Endothelial cell of umbilical vein (primary cell): ENCODE results near the gene ADH5. TPM values are rescaled to one million over a fixed set of nuclear protein-coding genes. Genes with fewer than 3 reads are reported as not detected.

ENCODE experiments used
- BruUV-seq: library from RNA; stranded (reverse); fragments of 400-500 nt; replicated peaks from 2 replicates; lab custom pipeline; 2021; lab: Mats Ljungman, UMichigan
- CTCF ChIA-PET: fragments of 300-600, 350-600 bp; sonication (Branson Sonifier 250); formaldehyde crosslinking; loops from one replicate; lab custom pipeline; 2021; ENCODE audit warnings: antibody characterized with exemption, inconsistent platforms; lab: Charles Lee
- POLR2A ChIA-PET: fragments of 300-600, 350-600 bp; sonication (Branson Sonifier 250); formaldehyde crosslinking; loops from one replicate; lab custom pipeline; 2021; ENCODE audit warnings: antibody characterized with exemption, inconsistent platforms; lab: Charles Lee
- DNase-seq: peaks from one replicate; pipeline ENCODE4 v3.0.0-alpha.2; 2011; ENCODE audit warnings: low read depth, low spot score
- FAIRE-seq: peaks from 2 replicates; lab custom pipeline; 2011; peaks lifted over from hg19 to GRCh38; lab: Jason Lieb, UNC
- H2AFZ ChIP-seq: 2 replicates; pipeline ENCODE4 v1.6.0; 2012; ENCODE audit warnings: low read depth, low read length, control low read depth, inconsistent platforms
- H3K27ac ChIP-seq: 2 replicates; pipeline ENCODE4 v1.5.1; 2011; ENCODE audit warnings: low read depth, mild to moderate bottlenecking, control low read depth, low read length, moderate library complexity; ENCODE audit not compliant: insufficient read depth
- H3K27me3 ChIP-seq, 2 experiments: 2 replicates each; pipeline versions ENCODE4 v1.6.0 to v1.6.1; 2011; ENCODE audit warnings: low read length in 2 of 2, mixed read lengths in 1 of 2; ENCODE audit not compliant: control insufficient read depth in 2 of 2, insufficient read depth in 2 of 2
- H3K36me3 ChIP-seq, 2 experiments: 2 replicates in 1 of 2; 3 replicates in 1 of 2; pipeline ENCODE4 v1.5.1; 2011; ENCODE audit warnings: low read length in 2 of 2, mild to moderate bottlenecking in 1 of 2, moderate library complexity in 1 of 2; ENCODE audit not compliant: control insufficient read depth in 2 of 2, insufficient read depth in 2 of 2; ENCODE audit errors: extremely low read depth in 1 of 2
- H3K4me1 ChIP-seq: 3 replicates; pipeline ENCODE4 v1.5.1; 2011; ENCODE audit warnings: mild to moderate bottlenecking, low read length; ENCODE audit not compliant: control insufficient read depth, insufficient read depth; ENCODE audit errors: extremely low read depth
- H3K4me2 ChIP-seq: 2 replicates; pipeline ENCODE4 v1.6.1; 2011; ENCODE audit warnings: low read length, control low read depth, mixed read lengths; ENCODE audit not compliant: insufficient read depth
- H3K4me3 ChIP-seq, 3 experiments: fragments of 200-600 bp in 1 of 3; sonication (generic), shearing (Covaris generic) in 1 of 3; replicated peaks in 1 of 3; 2 replicates each; pipeline ENCODE4 v1.5.1; 2011 to 2016; ENCODE audit warnings: control low read depth in 3 of 3, low read length in 3 of 3, mild to moderate bottlenecking in 2 of 3, inconsistent platforms in 1 of 3, low read depth in 1 of 3, moderate library complexity in 1 of 3; ENCODE audit not compliant: insufficient read depth in 1 of 3
- H3K79me2 ChIP-seq: 2 replicates; pipeline ENCODE4 v1.6.0; 2012; ENCODE audit warnings: low read length, inconsistent platforms; ENCODE audit not compliant: control insufficient read depth, insufficient read depth
- H3K9ac ChIP-seq: replicated peaks from 2 replicates; pipeline ENCODE3; 2011; ENCODE audit warnings: low read length, control low read depth; ENCODE audit not compliant: insufficient read depth; ENCODE audit errors: extremely low read depth
- H3K9me1 ChIP-seq: replicated peaks from 3 replicates; pipeline ENCODE4 v1.6.0; 2011; ENCODE audit warnings: mild to moderate bottlenecking, low read length; ENCODE audit not compliant: control insufficient read depth, insufficient read depth; ENCODE audit errors: extremely low read depth
- H3K9me3 ChIP-seq: replicated peaks from 2 replicates; pipeline ENCODE4 v1.5.1; 2012; ENCODE audit warnings: low read length, inconsistent platforms; ENCODE audit not compliant: control insufficient read depth, insufficient read depth
- H4K20me1 ChIP-seq: replicated peaks from 2 replicates; pipeline ENCODE3; 2011; ENCODE audit warnings: mild to moderate bottlenecking, low read length; ENCODE audit not compliant: control insufficient read depth, insufficient read depth; ENCODE audit errors: extremely low read depth
- CTCF ChIP-seq, 2 donors: IDR thresholded peaks; 1 replicate in 1 of 2; 2 replicates in 1 of 2; pipeline ENCODE4 v1.5.1; 2011; ENCODE audit warnings: low read length in 2 of 2, mild to moderate bottlenecking in 2 of 2, moderate library complexity in 2 of 2, control low read depth in 1 of 2, inconsistent platforms in 1 of 2, low read depth in 1 of 2; ENCODE audit not compliant: insufficient read depth in 1 of 2; ENCODE audit errors: extremely low read depth in 1 of 2
- EZH2 ChIP-seq: IDR thresholded peaks from 2 replicates; pipeline ENCODE4 v1.6.1; 2012; ENCODE audit warnings: borderline replicate concordance, low read depth, mild to moderate bottlenecking, moderate library complexity, low read length, inconsistent platforms; ENCODE audit not compliant: severe bottlenecking
- FOS ChIP-seq: IDR thresholded peaks from 2 replicates; pipeline ENCODE4 v1.6.1; 2011; ENCODE audit warnings: mild to moderate bottlenecking, low read length, moderate library complexity, borderline replicate concordance; ENCODE audit not compliant: insufficient read depth
- JUN ChIP-seq: IDR thresholded peaks from 2 replicates; pipeline ENCODE4 v1.6.1; 2011; ENCODE audit warnings: borderline replicate concordance, low read depth; ENCODE audit not compliant: insufficient read length, insufficient read depth
- MYC ChIP-seq: IDR thresholded peaks from one replicate; pipeline ENCODE4 v1.6.1; 2011; ENCODE audit warnings: mild to moderate bottlenecking, low read depth, low read length
- POLR2A ChIP-seq: IDR thresholded peaks from 2 replicates; pipeline ENCODE4 v1.6.1; 2012; ENCODE audit warnings: low read depth, mild to moderate bottlenecking, control low read depth, low read length
- POLR2AphosphoS5 ChIP-seq: IDR thresholded peaks from 2 replicates; pipeline ENCODE4 v1.6.1; 2012; ENCODE audit warnings: low read depth, mild to moderate bottlenecking, control low read depth, low read length, moderate library complexity; ENCODE audit not compliant: insufficient read depth
- dilution Hi-C: fragments of 300-500 bp; cut with MboI; formaldehyde crosslinking; loops from one replicate; pipeline ENCODE4 v1.15.0; 2019; ENCODE audit warnings: low sequenced_read_pairs; ENCODE audit not compliant: extremely low pct_ligation_motif_present
- intact Hi-C: fragments of 100-400 bp; cut with micrococcal nuclease; formaldehyde crosslinking; loops from one replicate; pipeline ENCODE4 v1.10.0; 2022
- polyA plus RNA-seq, 4 experiments: library from polyadenylated mRNA; depleted of rRNA in 3 of 4; stranded (reverse) in 3 of 4; unstranded in 1 of 4; fragments of >200 nt; gene quantifications; 2 replicates each; pipeline versions ENCODE4 v1.2.1 to v1.2.3, GENCODE V29; 2011 to 2012; ENCODE audit warnings: missing spikeins in 1 of 4
- total RNA-seq: library from RNA; stranded (reverse); gene quantifications from 2 replicates; pipeline ENCODE4 v1.2.3, GENCODE V29; 2021

The ADH5 gene
- total and polyA plus RNA-seq, 2 donors (not counting 3 experiments of a cell fraction or from before 2014, with no cell fraction given), result 89.2 to 101 TPM

- POLR2A ChIA-PET, result no interaction called here
- FAIRE-seq (no peak), DNase-seq (no peak)
- TF ChIP-seq JUN (no peak), CTCF (IDR thresholded peaks at IDR 0.05; ENCODE audit: extremely low read depth in 1 of 2, insufficient read depth in 1 of 2, low read depth in 1 of 2, low read length in 2 of 2) (no peak), FOS (no peak), MYC (no peak), POLR2A (no peak), POLR2AphosphoS5 (no peak), EZH2 (no peak)
- H3K9me1 ChIP-seq, result no peaks in the 10 kb centered on the region
- H3K27me3 ChIP-seq, result no peaks in the 10 kb centered on the region
- no peak overlapping the region for H3K27ac ChIP-seq
- dilution Hi-C loops, result no loop called here
- H3K4me1 ChIP-seq, result no peaks in the 10 kb centered on the region
- H2AFZ ChIP-seq, result no peak overlapping the region
- intact Hi-C loops, result no loop called here
- no peak overlapping the region for H3K4me2 ChIP-seq
- no peak overlapping the region for H3K9ac ChIP-seq
- H3K9me3 ChIP-seq, result no peaks in the 10 kb centered on the region
- peaks cover 0 to 2% of the 10 kb centered on the region in 2 experiments for H3K36me3 ChIP-seq
- H4K20me1 ChIP-seq, result no peaks in the 10 kb centered on the region
- BruUV-seq, result no TSS peak
- peaks cover 11% of the 10 kb centered on the region for H3K79me2 ChIP-seq
- CTCF ChIA-PET, result no interaction called here
- H3K4me3 ChIP-seq, result no peak overlapping the region
Measured at GRCh38 chr4:99038213-99038612, 50.4 kb downstream of the ADH5 start.

- Histone ChIP-seq H3K9me1 (no peaks in the 10 kb centered on the region), H3K4me3 (no peak overlapping the region), H3K9ac (no peak overlapping the region), H3K27ac (no peak overlapping the region), H3K4me1 (no peaks in the 10 kb centered on the region), H4K20me1 (no peaks in the 10 kb centered on the region), H2AFZ (no peak overlapping the region), H3K9me3 (no peaks in the 10 kb centered on the region), H3K36me3 (peaks cover 0 to 2% of the 10 kb centered on the region in 2 experiments), H3K27me3 (no peaks in the 10 kb centered on the region), H3K79me2 (peaks cover 21% of the 10 kb centered on the region), H3K4me2 (no peak overlapping the region)
- POLR2A ChIA-PET, result no interaction called here
- CTCF ChIA-PET, result no interaction called here
- no peak for TF ChIP-seq MYC
- no peak for TF ChIP-seq JUN
- TF ChIP-seq POLR2A, result no peak
- no peak for DNase-seq
- dilution Hi-C loops, result no loop called here
- no TSS peak for BruUV-seq
- intact Hi-C loops, result no loop called here
- FAIRE-seq, result no peak
Measured at GRCh38 chr4:99033956-99034355, 54.6 kb downstream of the ADH5 start.
